Measurements from ENCODE around the gene DIP2C.

GRCh38 chr10:566241-566885 is 123.1 kb downstream of the DIP2C start:
- TF ChIP-seq CTCF (IDR thresholded peaks at IDR 0.05), result no peak
- TF ChIP-seq POLR2A (IDR thresholded peaks at IDR 0.05), result no peak
